GM21723 (cell line): ENCODE data around the gene GPLD1.

Experiments used
- ATAC-seq: cut with Tn5 transposase; IDR thresholded peaks from one replicate; pipeline ENCODE4 v1.9.1; 2021; ENCODE audit warnings: mild to moderate bottlenecking, moderate library complexity; ENCODE audit not compliant: unreplicated experiment

GPLD1 gene

GRCh38 chr6:24458941-24459340 lies 30.4 kb downstream of the GPLD1 start:
- ATAC-seq: no peak

GRCh38 chr6:24458134-24458533 lies 31.2 kb downstream of the GPLD1 start:
- ATAC-seq: no peak

- ATAC-seq: no peak
These were observed 34.3 kb downstream of the GPLD1 start for GRCh38 chr6:24455061-24455460.

GRCh38 chr6:24454452-24454851 lies 34.9 kb downstream of the GPLD1 start:
- no peak for ATAC-seq

GRCh38 chr6:24453921-24454320 lies 35.5 kb downstream of the GPLD1 start:
- ATAC-seq: no peak

GRCh38 chr6:24451581-24452388 lies 37.6 kb downstream of the GPLD1 start:
- no peak for ATAC-seq

- ATAC-seq: no peak
These were observed 40.4 kb downstream of the GPLD1 start for GRCh38 chr6:24448828-24449525.

- no peak for ATAC-seq
These were observed 41.0 kb downstream of the GPLD1 start for GRCh38 chr6:24448396-24448795.

GRCh38 chr6:24446670-24447069 lies 42.7 kb downstream of the GPLD1 start:
- ATAC-seq: no peak

- no peak for ATAC-seq
These were observed 43.7 kb downstream of the GPLD1 start for GRCh38 chr6:24445704-24446103.

GRCh38 chr6:24444588-24444987 lies 44.8 kb downstream of the GPLD1 start:
- no peak for ATAC-seq

- ATAC-seq: no peak
These were observed 47.8 kb downstream of the GPLD1 start for GRCh38 chr6:24441599-24441904.

GRCh38 chr6:24440897-24441598 lies 48.3 kb downstream of the GPLD1 start:
- ATAC-seq: no peak

- ATAC-seq: no peak
These were observed 49.4 kb downstream of the GPLD1 start for GRCh38 chr6:24439858-24440539.

GRCh38 chr6:24436979-24437378 lies 52.4 kb downstream of the GPLD1 start:
- ATAC-seq: no peak

GRCh38 chr6:24432611-24433010 lies 56.8 kb downstream of the GPLD1 start:
- ATAC-seq: no peak

GRCh38 chr6:24431045-24431451 lies 58.3 kb downstream of the GPLD1 start:
- no peak for ATAC-seq

GRCh38 chr6:24430086-24430485 lies 59.3 kb downstream of the GPLD1 start:
- no peak for ATAC-seq

- no peak for ATAC-seq
These were observed 60.2 kb downstream of the GPLD1 start for GRCh38 chr6:24429146-24429545.

- no peak for ATAC-seq
These were observed 60.8 kb downstream of the GPLD1 start for GRCh38 chr6:24428615-24429014.

GRCh38 chr6:24426729-24427446 lies 62.5 kb downstream of the GPLD1 start:
- no peak for ATAC-seq
